DMS 273 (cell line): ENCODE results near the gene CETN1.

Experiments used
- DNase-seq: peaks from one replicate; lab custom pipeline; 2025; ENCODE audit not compliant: unreplicated experiment; lab: John Stamatoyannopoulos, UW

CETN1 gene

GRCh38 chr18:580154-580553, at the start of gene CETN1:
CETN1 (plus strand) TSS chr18:580380; CDS start chr18:580409, 29 bp downstream.
- DNase-seq, result no peak

GRCh38 chr18:532018-532417, 48.2 kb upstream of the CETN1 start:
- no peak for DNase-seq

- DNase-seq, result no peak
Observed at GRCh38 chr18:532632-533031, 47.5 kb upstream of the CETN1 start.

- DNase-seq, result no peak
Observed at GRCh38 chr18:533995-534601, 46.1 kb upstream of the CETN1 start.

- no peak for DNase-seq
Observed at GRCh38 chr18:543447-544078, 36.6 kb upstream of the CETN1 start.

GRCh38 chr18:549967-550366, 30.2 kb upstream of the CETN1 start:
- DNase-seq, result no peak

GRCh38 chr18:551404-552061, 28.6 kb upstream of the CETN1 start:
- no peak for DNase-seq

- DNase-seq, result peak; percentile 6
Observed at GRCh38 chr18:555705-556457, 24.3 kb upstream of the CETN1 start.

GRCh38 chr18:564708-565561, 15.2 kb upstream of the CETN1 start:
- DNase-seq, result no peak

- no peak for DNase-seq
Observed at GRCh38 chr18:565562-566061, 14.6 kb upstream of the CETN1 start.

- DNase-seq, result no peak
Observed at GRCh38 chr18:567122-567521, 13.1 kb upstream of the CETN1 start.

GRCh38 chr18:568731-569130, 11.4 kb upstream of the CETN1 start:
- DNase-seq, result no peak

- DNase-seq, result no peak
Observed at GRCh38 chr18:570256-570655, 9.9 kb upstream of the CETN1 start.

GRCh38 chr18:570697-571096, 9.5 kb upstream of the CETN1 start:
- DNase-seq, result no peak

GRCh38 chr18:572091-572830, 7.9 kb upstream of the CETN1 start:
- DNase-seq, result no peak

GRCh38 chr18:572831-573289, 7.3 kb upstream of the CETN1 start:
- no peak for DNase-seq

- DNase-seq, result no peak
Observed at GRCh38 chr18:573385-573784, 6.8 kb upstream of the CETN1 start.

GRCh38 chr18:574149-574860, 5.9 kb upstream of the CETN1 start:
- no peak for DNase-seq
